WTC11 (cell line): Measurements from ENCODE around the gene VMAC. TPM values are rescaled to one million over a fixed set of nuclear protein-coding genes. Genes with fewer than 3 reads are reported as not detected.

Experiments used
- ATAC-seq: fragments of 200-7000 bp; cut with Tn5 transposase; 2 replicates; pipeline ENCODE4 v1.10.0; 2021; ENCODE audit warnings: mild to moderate bottlenecking, moderate library complexity
- CTCF ChIA-PET: fragments of 300-600 bp; sonication (Branson Sonifier 250); formaldehyde crosslinking; loops from one replicate; lab custom pipeline; 2021; ENCODE audit warnings: antibody characterized with exemption; lab: Charles Lee
- POLR2A ChIA-PET: fragments of 350-600 bp; sonication (Branson Sonifier 250); formaldehyde crosslinking; loops from one replicate; lab custom pipeline; 2021; ENCODE audit warnings: antibody characterized with exemption; lab: Charles Lee
- DNase-seq: peaks from one replicate; pipeline ENCODE4 v3.0.0; 2021; ENCODE audit warnings: low spot score
- H3K27ac Mint-ChIP-seq: 2 replicates; pipeline ENCODE4 v1.8.0; 2021; ENCODE audit warnings: mixed read lengths
- H3K27me3 Mint-ChIP-seq: 2 replicates; pipeline ENCODE4 v1.8.0; 2021; ENCODE audit warnings: low read depth, mild to moderate bottlenecking, moderate library complexity, mixed read lengths
- H3K36me3 Mint-ChIP-seq: 2 replicates; pipeline ENCODE4 v1.8.0; 2021; ENCODE audit warnings: mixed read lengths
- H3K4me1 Mint-ChIP-seq: 2 replicates; pipeline ENCODE4 v1.8.0; 2022; ENCODE audit warnings: mixed read lengths
- H3K4me3 Mint-ChIP-seq: 2 replicates; pipeline ENCODE4 v1.8.0; 2021; ENCODE audit warnings: mild to moderate bottlenecking, moderate library complexity, mixed read lengths
- H3K9me3 Mint-ChIP-seq: 2 replicates; pipeline ENCODE4 v1.8.0; 2021; ENCODE audit warnings: mixed read lengths
- CBFB ChIP-seq: sonication (generic); formaldehyde crosslinking; IDR thresholded peaks from 2 replicates; pipeline ENCODE4 v1.8.1; 2022; ENCODE audit warnings: mild to moderate bottlenecking, low read depth, missing genetic modification reagents
- CREB1 ChIP-seq: sonication (generic); formaldehyde crosslinking; IDR thresholded peaks from 2 replicates; pipeline ENCODE4 v1.8.0; 2023; ENCODE audit warnings: mild to moderate bottlenecking, missing genetic modification reagents
- CREM ChIP-seq: sonication (generic); formaldehyde crosslinking; IDR thresholded peaks from 2 replicates; pipeline ENCODE4 v1.8.1; 2022; ENCODE audit warnings: mild to moderate bottlenecking, missing genetic modification reagents, moderate library complexity
- ESRRA ChIP-seq: sonication (generic); formaldehyde crosslinking; IDR thresholded peaks from 2 replicates; pipeline ENCODE4 v1.8.1; 2022; ENCODE audit warnings: mild to moderate bottlenecking, missing genetic modification reagents, borderline replicate concordance
- HMGA2 ChIP-seq: fragments of 250-450 bp; sonication (Bioruptor Pico); IDR thresholded peaks from 2 replicates; pipeline ENCODE4 v1.4.0; 2021; ENCODE audit warnings: mild to moderate bottlenecking, moderate library complexity
- NR1H2 ChIP-seq: sonication (generic); formaldehyde crosslinking; IDR thresholded peaks from 2 replicates; pipeline ENCODE4 v1.9.0; 2021; ENCODE audit warnings: mild to moderate bottlenecking, moderate library complexity, missing genetic modification reagents
- NR3C1 ChIP-seq: sonication (generic); formaldehyde crosslinking; conservative IDR thresholded peaks from 2 replicates; pipeline ENCODE4 v1.8.1; 2023; ENCODE audit warnings: low read depth, mild to moderate bottlenecking, missing genetic modification reagents
- TEAD1 ChIP-seq: sonication (generic); formaldehyde crosslinking; IDR thresholded peaks from 2 replicates; pipeline ENCODE4 v1.8.0; 2022; ENCODE audit warnings: mild to moderate bottlenecking, missing genetic modification reagents
- USF1 ChIP-seq: sonication (generic); formaldehyde crosslinking; IDR thresholded peaks from 2 replicates; pipeline ENCODE4 v1.8.0; 2022; ENCODE audit warnings: mild to moderate bottlenecking, missing genetic modification reagents
- ZNF121 ChIP-seq: sonication (generic); formaldehyde crosslinking; IDR thresholded peaks from 2 replicates; pipeline ENCODE4 v1.8.0; 2023; ENCODE audit warnings: missing genetic modification reagents
- ZNF138 ChIP-seq: sonication (generic); formaldehyde crosslinking; conservative IDR thresholded peaks from 2 replicates; pipeline ENCODE4 v1.8.1; 2022; ENCODE audit warnings: mild to moderate bottlenecking, moderate library complexity, missing genetic modification reagents
- ZNF219 ChIP-seq: sonication (generic); formaldehyde crosslinking; IDR thresholded peaks from 2 replicates; pipeline ENCODE4 v1.8.0; 2023; ENCODE audit warnings: missing genetic modification reagents, mild to moderate bottlenecking, borderline replicate concordance
- ZNF423 ChIP-seq: fragments of 250-450 bp; sonication (Bioruptor Pico); IDR thresholded peaks from 2 replicates; pipeline ENCODE4 v2.1.2; 2022; ENCODE audit warnings: mild to moderate bottlenecking, moderate library complexity
- ZSCAN18 ChIP-seq: fragments of 250-450 bp; sonication (Bioruptor Pico); IDR thresholded peaks from 2 replicates; pipeline ENCODE4 v2.1.2; 2022; ENCODE audit warnings: mild to moderate bottlenecking, moderate library complexity
- total RNA-seq: library from RNA; stranded (reverse); gene quantifications from 3 replicates; pipeline ENCODE4 v1.2.3, GENCODE V29; 2021
- TF ChIP-seq, protein P1 (sequence below): sonication (generic); formaldehyde crosslinking; IDR thresholded peaks from 2 replicates; pipeline ENCODE4 v1.8.1; 2022; ENCODE audit warnings: mild to moderate bottlenecking, moderate library complexity, missing genetic modification reagents
- TF ChIP-seq, protein P2 (sequence below): fragments of 250-450 bp; sonication (Bioruptor Pico); conservative IDR thresholded peaks from 2 replicates; pipeline ENCODE4 v1.9.0; 2021; ENCODE audit warnings: mild to moderate bottlenecking
- TF ChIP-seq, protein P3 (sequence below): sonication (generic); formaldehyde crosslinking; IDR thresholded peaks from 2 replicates; pipeline ENCODE4 v1.8.0; 2022; ENCODE audit warnings: mild to moderate bottlenecking, missing genetic modification reagents
- TF ChIP-seq, protein P4 (sequence below): sonication (generic); formaldehyde crosslinking; IDR thresholded peaks from 2 replicates; pipeline ENCODE4 v1.8.1; 2022; ENCODE audit warnings: low read depth, mild to moderate bottlenecking, moderate library complexity, missing genetic modification reagents, borderline replicate concordance
- TF ChIP-seq, protein P5 (sequence below): sonication (generic); formaldehyde crosslinking; conservative IDR thresholded peaks from 2 replicates; pipeline ENCODE4 v1.8.1; 2022; ENCODE audit warnings: mild to moderate bottlenecking, missing genetic modification reagents

Gene VMAC
- total RNA-seq, 1 experiment from 2014 or later = 2.5 TPM

- H3K9me3 Mint-ChIP-seq = no peaks in the 10 kb centered on the region
- H3K36me3 Mint-ChIP-seq = no peaks in the 10 kb centered on the region; the same call in 1 of the 2 replicates
- ChIA-PET CTCF (interaction anchor here (0.6 to 4.5 kb wide), 4 partner anchors 65 to 97 kb away, joined by 3 to 66 read pairs (median 4); partner anchors contain the start of gene NRTN), POLR2A (interaction anchor here (0.6 to 1.0 kb wide), 2 partner anchors 11 to 89 kb away, joined by 3 to 5 read pairs; partner anchors contain the start of gene VMAC)
- peak; percentile 18; the same call in 1 of the 2 replicates for ATAC-seq
- TF ChIP-seq, protein P1, sequence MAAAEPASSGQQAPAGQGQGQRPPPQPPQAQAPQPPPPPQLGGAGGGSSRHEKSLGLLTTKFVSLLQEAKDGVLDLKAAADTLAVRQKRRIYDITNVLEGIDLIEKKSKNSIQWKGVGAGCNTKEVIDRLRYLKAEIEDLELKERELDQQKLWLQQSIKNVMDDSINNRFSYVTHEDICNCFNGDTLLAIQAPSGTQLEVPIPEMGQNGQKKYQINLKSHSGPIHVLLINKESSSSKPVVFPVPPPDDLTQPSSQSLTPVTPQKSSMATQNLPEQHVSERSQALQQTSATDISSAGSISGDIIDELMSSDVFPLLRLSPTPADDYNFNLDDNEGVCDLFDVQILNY (CRISPR knock-in tag) = no peak
- TF ChIP-seq ZNF121 (CRISPR knock-in tag) (0 out of 2 replicates have a peak, but pooled peaks have one; percentile 20), USF1 (CRISPR knock-in tag) (0 out of 2 replicates have a peak, but pooled peaks have one; percentile 25), ZNF219 (CRISPR knock-in tag) (no peak)
- TF ChIP-seq, protein P2, sequence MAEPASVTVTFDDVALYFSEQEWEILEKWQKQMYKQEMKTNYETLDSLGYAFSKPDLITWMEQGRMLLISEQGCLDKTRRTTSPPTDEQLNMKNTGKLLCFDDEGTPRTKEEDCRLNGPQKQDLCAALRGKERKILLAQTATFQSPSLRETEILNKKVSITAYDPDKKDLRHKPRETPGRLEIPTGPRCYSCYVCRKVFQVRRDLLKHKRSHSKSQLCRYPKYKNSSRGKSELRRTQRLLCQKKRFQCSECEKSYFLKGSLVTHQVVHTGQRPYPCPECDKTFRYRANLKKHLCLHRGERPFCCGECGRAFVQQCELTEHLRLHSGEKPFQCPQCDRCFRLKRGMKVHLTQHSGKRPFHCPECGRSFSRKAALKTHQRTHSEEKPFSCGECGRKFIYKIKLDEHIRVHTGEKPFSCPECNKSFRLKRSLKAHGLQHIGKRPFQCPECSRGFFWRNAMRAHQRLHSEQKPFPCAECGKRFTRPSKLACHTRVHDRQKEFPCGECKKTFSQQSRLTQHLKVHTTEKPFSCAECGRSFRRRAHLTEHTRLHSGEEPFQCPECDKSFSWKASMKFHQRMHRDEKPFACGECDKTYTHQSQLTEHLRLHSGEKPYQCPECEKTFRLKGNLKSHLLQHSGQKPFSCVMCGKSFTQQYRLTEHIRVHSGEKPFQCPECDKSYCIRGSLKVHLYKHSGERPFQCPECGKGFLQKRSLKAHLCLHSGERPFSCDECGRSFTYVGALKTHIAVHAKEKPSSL = no peak
- no peak overlapping the region for H3K27ac Mint-ChIP-seq
- no peak overlapping the region for H3K4me3 Mint-ChIP-seq
- H3K4me1 Mint-ChIP-seq = 0 out of 2 replicates have a peak, but pooled peaks cover 3% of the 10 kb centered on the region
- peaks cover 17% of the 10 kb centered on the region for H3K27me3 Mint-ChIP-seq
- DNase-seq = no peak
Observed at GRCh38 chr19:5893296-5893903, 11.3 kb upstream of the VMAC start.

- CTCF ChIA-PET = interaction anchor here (1.1 to 4.5 kb wide), 2 partner anchors 66 to 90 kb away, joined by 4 to 66 read pairs; partner anchors contain the start of gene NRTN
- no peak for TF ChIP-seq ZNF138 (CRISPR knock-in tag)
- TF ChIP-seq, protein P3, sequence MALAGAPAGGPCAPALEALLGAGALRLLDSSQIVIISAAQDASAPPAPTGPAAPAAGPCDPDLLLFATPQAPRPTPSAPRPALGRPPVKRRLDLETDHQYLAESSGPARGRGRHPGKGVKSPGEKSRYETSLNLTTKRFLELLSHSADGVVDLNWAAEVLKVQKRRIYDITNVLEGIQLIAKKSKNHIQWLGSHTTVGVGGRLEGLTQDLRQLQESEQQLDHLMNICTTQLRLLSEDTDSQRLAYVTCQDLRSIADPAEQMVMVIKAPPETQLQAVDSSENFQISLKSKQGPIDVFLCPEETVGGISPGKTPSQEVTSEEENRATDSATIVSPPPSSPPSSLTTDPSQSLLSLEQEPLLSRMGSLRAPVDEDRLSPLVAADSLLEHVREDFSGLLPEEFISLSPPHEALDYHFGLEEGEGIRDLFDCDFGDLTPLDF = no peak
- no peak for TF ChIP-seq NR3C1 (CRISPR knock-in tag)
- no peak for TF ChIP-seq TEAD1
- TF ChIP-seq CBFB (CRISPR knock-in tag) = no peak
- TF ChIP-seq, protein P4, sequence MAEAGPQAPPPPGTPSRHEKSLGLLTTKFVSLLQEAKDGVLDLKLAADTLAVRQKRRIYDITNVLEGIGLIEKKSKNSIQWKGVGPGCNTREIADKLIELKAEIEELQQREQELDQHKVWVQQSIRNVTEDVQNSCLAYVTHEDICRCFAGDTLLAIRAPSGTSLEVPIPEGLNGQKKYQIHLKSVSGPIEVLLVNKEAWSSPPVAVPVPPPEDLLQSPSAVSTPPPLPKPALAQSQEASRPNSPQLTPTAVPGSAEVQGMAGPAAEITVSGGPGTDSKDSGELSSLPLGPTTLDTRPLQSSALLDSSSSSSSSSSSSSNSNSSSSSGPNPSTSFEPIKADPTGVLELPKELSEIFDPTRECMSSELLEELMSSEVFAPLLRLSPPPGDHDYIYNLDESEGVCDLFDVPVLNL (CRISPR knock-in tag) = no peak
- TF ChIP-seq HMGA2 (CRISPR knock-in tag) = no peak
- TF ChIP-seq NR1H2 (CRISPR knock-in tag) = no peak
- TF ChIP-seq ESRRA (CRISPR knock-in tag) = no peak
- TF ChIP-seq, protein P5, sequence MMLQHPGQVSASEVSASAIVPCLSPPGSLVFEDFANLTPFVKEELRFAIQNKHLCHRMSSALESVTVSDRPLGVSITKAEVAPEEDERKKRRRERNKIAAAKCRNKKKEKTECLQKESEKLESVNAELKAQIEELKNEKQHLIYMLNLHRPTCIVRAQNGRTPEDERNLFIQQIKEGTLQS (CRISPR knock-in tag) = no peak
- no peak for TF ChIP-seq CREM (CRISPR knock-in tag)
- no peak for TF ChIP-seq ZNF423
- TF ChIP-seq CREB1 (CRISPR knock-in tag) = no peak
- no peak for TF ChIP-seq ZSCAN18
- no peak for DNase-seq
Observed at GRCh38 chr19:5893907-5894703, 10.6 kb upstream of the VMAC start.

More at GRCh38 chr19:5893907-5894703, 10.6 kb upstream of the VMAC start:
- peaks cover 14% of the 10 kb centered on the region for H3K27me3 Mint-ChIP-seq
- POLR2A ChIA-PET = interaction anchor here (1.0 kb wide), 1 partner anchor 10 kb away, joined by 5 read pairs; the partner anchor contains the start of gene VMAC
- no peaks in the 10 kb centered on the region for H3K9me3 Mint-ChIP-seq
- H3K4me1 Mint-ChIP-seq = 0 out of 2 replicates have a peak, but pooled peaks cover 3% of the 10 kb centered on the region
- H3K4me3 Mint-ChIP-seq = no peak overlapping the region
- no peak overlapping the region for H3K27ac Mint-ChIP-seq
- no peaks in the 10 kb centered on the region; the same call in 1 of the 2 replicates for H3K36me3 Mint-ChIP-seq
- no peak for ATAC-seq
